ENCODE data around the gene CST8.

The CST8 gene

DNA sequence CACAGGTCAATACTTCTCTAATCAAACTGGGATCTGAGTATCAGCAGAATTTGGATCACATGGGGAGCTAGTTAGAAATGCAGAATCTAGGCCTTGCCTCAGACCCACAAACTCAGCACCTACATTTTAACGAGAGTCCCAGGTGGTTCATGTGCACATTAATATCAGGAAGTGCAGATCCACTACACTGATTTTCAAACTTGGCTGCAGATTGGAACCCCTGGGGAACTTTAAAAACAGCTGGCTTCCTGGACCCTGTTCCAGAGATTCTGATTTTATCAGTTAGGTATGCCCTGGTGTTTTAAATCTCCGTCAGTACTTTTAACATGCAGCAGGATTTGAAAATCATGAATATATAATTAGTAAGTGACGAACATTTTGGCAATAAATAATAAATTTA lies 1.9 kb upstream of the CST8 start:
- TF ChIP-seq, protein P1, sequence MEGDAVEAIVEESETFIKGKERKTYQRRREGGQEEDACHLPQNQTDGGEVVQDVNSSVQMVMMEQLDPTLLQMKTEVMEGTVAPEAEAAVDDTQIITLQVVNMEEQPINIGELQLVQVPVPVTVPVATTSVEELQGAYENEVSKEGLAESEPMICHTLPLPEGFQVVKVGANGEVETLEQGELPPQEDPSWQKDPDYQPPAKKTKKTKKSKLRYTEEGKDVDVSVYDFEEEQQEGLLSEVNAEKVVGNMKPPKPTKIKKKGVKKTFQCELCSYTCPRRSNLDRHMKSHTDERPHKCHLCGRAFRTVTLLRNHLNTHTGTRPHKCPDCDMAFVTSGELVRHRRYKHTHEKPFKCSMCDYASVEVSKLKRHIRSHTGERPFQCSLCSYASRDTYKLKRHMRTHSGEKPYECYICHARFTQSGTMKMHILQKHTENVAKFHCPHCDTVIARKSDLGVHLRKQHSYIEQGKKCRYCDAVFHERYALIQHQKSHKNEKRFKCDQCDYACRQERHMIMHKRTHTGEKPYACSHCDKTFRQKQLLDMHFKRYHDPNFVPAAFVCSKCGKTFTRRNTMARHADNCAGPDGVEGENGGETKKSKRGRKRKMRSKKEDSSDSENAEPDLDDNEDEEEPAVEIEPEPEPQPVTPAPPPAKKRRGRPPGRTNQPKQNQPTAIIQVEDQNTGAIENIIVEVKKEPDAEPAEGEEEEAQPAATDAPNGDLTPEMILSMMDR (IDR thresholded peaks at IDR 0.05; ENCODE audit: insufficient read depth, missing control alignments): no peak
- DNase-seq (ENCODE audit: insufficient read length, low spot score): no peak
- FAIRE-seq: no peak

DNA sequence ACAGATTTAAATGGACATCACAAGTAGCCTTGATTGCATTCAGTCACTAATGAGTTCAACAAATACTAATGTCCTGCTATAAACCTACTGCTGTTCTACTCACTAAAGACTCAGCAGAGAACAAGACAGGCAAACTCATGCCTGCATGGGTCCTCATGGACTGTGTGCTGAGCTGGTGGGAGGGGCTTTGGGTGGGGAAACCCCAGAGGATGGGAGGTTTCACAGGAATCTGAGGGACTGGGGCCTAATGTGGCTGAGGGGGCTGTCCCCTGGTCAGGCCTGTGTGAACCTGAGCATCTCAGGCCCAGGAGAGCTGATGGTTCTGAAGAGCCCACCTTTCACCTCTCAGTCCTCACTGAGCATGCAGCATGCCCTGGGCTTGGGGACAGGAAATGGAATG lies 1.4 kb downstream of the CST8 start:
- no peak for FAIRE-seq

DNA sequence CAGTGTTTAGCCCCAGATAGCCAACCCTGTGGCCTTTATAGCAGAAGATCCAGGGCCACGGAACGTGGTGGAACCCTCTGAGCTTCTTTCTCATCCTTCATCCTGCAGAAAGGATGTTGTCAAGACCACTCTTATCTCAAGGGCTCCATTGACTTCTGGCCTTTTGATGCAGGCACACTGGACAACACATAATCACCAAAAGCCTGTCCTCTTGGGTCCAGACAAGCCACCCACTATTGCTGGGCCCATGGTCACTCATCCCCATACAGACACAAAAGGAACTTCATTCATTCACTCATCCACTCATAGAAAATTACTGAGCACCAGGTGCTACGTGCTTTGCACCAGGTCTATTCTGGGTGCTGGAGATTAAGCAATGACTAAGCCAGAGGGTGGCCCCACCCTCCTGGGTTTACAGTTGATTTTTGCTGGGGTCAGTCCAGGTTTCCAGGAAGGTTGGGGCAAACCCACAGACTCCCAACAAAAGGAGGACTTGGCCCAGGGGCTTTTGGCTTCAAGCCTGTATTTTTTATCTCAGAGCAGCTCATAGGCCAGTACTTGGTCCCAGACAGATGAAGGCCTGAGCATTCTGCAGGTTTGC lies 2.4 kb downstream of the CST8 start:
- FAIRE-seq (no peak), DNase-seq (ENCODE audit: insufficient read length, low spot score) (no peak)
- TF ChIP-seq, protein P1 (IDR thresholded peaks at IDR 0.05; ENCODE audit: insufficient read depth, missing control alignments): no peak

More for the DNA sequence above, 1.4 kb downstream of the CST8 start:
- DNase-seq (ENCODE audit: insufficient read length, low spot score): no peak
- TF ChIP-seq, protein P1 (IDR thresholded peaks at IDR 0.05; ENCODE audit: insufficient read depth, missing control alignments): no peak

DNA sequence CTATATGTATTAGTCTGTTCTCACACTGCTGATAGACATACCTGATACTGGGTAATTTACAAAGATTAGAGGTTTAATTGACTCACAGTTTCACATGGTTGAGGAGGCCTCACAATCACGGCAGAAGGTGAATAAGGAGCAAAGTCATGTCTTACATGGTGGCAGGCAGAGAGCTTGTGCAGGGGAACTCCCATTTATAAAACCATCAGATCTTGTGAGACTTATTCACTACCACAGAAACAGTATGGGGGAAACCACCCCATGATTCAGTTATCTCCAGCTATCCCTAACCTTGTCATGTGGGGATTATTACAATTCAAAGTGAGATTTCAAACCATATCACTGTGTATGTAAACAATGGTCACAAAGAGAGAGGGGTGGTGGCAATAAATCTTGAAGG lies 6.6 kb downstream of the CST8 start:
- FAIRE-seq (no peak), DNase-seq (ENCODE audit: insufficient read length, low spot score) (no peak)
- TF ChIP-seq, protein P1 (IDR thresholded peaks at IDR 0.05; ENCODE audit: insufficient read depth, missing control alignments): no peak

DNA sequence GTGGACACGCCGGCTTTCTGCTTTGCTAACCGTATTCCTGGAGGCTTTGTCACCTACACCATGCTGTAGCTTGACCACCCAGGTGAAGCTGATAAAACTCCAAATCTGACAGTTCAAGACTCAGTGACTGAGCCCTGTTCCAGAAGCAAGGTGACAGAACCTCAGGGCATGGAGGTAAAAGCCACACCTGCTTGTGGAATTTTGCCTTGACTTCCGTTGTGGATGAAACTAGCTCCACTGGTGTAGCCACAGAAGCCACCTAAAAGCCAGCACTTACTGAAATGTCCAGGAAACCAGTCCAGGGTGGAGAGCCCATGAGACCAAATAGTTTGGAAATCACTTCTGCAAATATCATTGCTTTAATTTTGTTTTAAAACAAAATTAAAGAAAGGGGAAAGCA lies 11.0 kb downstream of the CST8 start:
- FAIRE-seq: no peak
- TF ChIP-seq, protein P1 (IDR thresholded peaks at IDR 0.05; ENCODE audit: insufficient read depth, missing control alignments): no peak
- no peak for DNase-seq (ENCODE audit: insufficient read length, low spot score)

DNA sequence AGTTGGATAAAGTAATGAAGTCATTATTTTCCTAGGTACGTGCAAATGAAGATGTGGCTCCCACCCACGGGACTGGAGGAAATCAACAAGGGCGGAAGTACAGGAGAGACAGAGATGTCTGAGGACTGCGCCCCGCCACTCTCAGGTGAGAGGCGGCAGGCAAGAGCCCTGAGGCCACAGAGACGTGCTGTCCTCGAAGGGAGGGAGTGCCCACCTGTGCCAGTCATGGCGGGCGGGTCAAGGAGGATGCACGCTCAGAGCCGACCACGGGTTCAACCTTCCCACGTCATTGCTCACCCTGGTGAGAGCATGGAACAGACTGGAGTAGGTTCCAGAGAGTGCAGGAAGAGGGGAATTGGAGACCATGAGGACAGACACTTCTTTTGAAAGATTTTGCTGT lies 12.7 kb downstream of the CST8 start:
- FAIRE-seq: no peak
- TF ChIP-seq, protein P1 (IDR thresholded peaks at IDR 0.05; ENCODE audit: insufficient read depth, missing control alignments): no peak
- DNase-seq (ENCODE audit: insufficient read length, low spot score): no peak

DNA sequence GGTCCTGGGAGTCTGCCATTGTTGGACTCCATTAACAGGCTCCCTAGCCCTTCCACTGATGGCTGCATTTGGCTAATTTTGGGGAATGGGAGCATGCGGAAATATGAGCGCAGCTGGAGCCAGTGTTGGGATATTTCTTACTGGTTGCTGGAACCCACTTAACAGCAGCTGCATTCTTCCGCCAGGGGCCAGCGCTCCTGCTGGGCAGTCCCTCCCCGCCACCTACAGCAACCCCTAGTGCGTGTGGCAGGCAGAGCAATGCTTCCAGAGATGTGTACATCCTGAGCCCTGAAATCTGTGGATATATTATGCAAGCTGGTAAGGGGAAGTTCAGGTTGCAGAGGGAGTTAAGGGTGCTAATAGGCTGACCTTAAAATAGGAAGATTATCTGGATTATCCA lies 16.4 kb downstream of the CST8 start:
- TF ChIP-seq, protein P1 (IDR thresholded peaks at IDR 0.05; ENCODE audit: insufficient read depth, missing control alignments): no peak
- DNase-seq (ENCODE audit: insufficient read length, low spot score): no peak
- no peak for FAIRE-seq
